Smooth muscle cell (in vitro differentiated cells): ENCODE measurements around the gene DYRK1A. TPM values are rescaled to one million over a fixed set of nuclear protein-coding genes. Genes with fewer than 3 reads are reported as not detected.
A peak's percentile ranks its signal among the peaks of the same experiment; 100 is the strongest.

Experiments used
- DNase-seq: peaks from one replicate; lab custom pipeline; 2025; ENCODE audit not compliant: unreplicated experiment; lab: John Stamatoyannopoulos, UW
- H2AFZ ChIP-seq: fragments of 200-600 bp; sonication (generic); 2 replicates; pipeline ENCODE4 v1.6.0; 2016; ENCODE audit warnings: antibody characterized with exemption, low read depth, mild to moderate bottlenecking
- H3F3A ChIP-seq: fragments of 200-600 bp; sonication (generic); 2 replicates; pipeline ENCODE4 v1.6.0; 2017; ENCODE audit warnings: antibody characterized with exemption, low read depth
- H3K27ac ChIP-seq: fragments of 200-600 bp; sonication (generic); 2 replicates; pipeline ENCODE4 v1.5.1; 2016; ENCODE audit warnings: low read depth, mild to moderate bottlenecking
- H3K27me3 ChIP-seq: fragments of 200-600 bp; sonication (generic); 2 replicates; pipeline ENCODE4 v1.6.1; 2016; ENCODE audit warnings: low read depth, mild to moderate bottlenecking
- H3K36me3 ChIP-seq: fragments of 200-600 bp; sonication (generic); 2 replicates; pipeline ENCODE4 v1.5.1; 2016; ENCODE audit warnings: low read depth
- H3K4me1 ChIP-seq: fragments of 200-600 bp; sonication (generic); 2 replicates; pipeline ENCODE4 v1.5.1; 2016; ENCODE audit warnings: low read depth
- H3K4me2 ChIP-seq: fragments of 200-600 bp; sonication (generic); 2 replicates; pipeline ENCODE4 v1.6.0; 2016; ENCODE audit warnings: mild to moderate bottlenecking
- H3K4me3 ChIP-seq: fragments of 200-600 bp; sonication (generic); 2 replicates; pipeline ENCODE4 v1.5.1; 2016; ENCODE audit warnings: mild to moderate bottlenecking
- H3K79me2 ChIP-seq: fragments of 200-600 bp; sonication (generic); 2 replicates; pipeline ENCODE4 v1.6.0; 2016; ENCODE audit warnings: low read depth, mild to moderate bottlenecking
- H3K9ac ChIP-seq: fragments of 200-600 bp; sonication (generic); 2 replicates; pipeline ENCODE4 v1.6.0; 2016; ENCODE audit warnings: low read depth
- H3K9me3 ChIP-seq: fragments of 200-600 bp; sonication (generic); replicated peaks from 2 replicates; pipeline ENCODE4 v1.5.1; 2016; ENCODE audit warnings: low read depth
- H4K20me1 ChIP-seq: fragments of 200-600 bp; sonication (generic); 2 replicates; pipeline ENCODE4 v1.6.0; 2016; ENCODE audit warnings: low read depth
- WGBS: methylation state at CpG from one replicate; pipeline ENCODE4 v1.1.7; 2016; ENCODE audit warnings: low lambda C conversion rate; 5-methylcytosine and 5-hydroxymethylcytosine counted together
- polyA plus RNA-seq: library from polyadenylated mRNA; unstranded; fragments of >200 nt; fragmentation: Nextera tagmentation; extraction: Ambion mirVana; gene quantifications from 2 replicates; pipeline ENCODE4 v1.2.1, GENCODE V29; 2016
- total RNA-seq: library from RNA; depleted of rRNA; stranded (reverse); fragments of >200 nt; gene quantifications from 2 replicates; pipeline ENCODE4 v1.2.3, GENCODE V29; 2014
- TF ChIP-seq, protein P1 (sequence below): fragments of 200-600 bp; sonication (generic); IDR thresholded peaks from 2 replicates; pipeline ENCODE4 v1.5.1; 2017; ENCODE audit warnings: borderline replicate concordance, mild to moderate bottlenecking, antibody characterized with exemption; ENCODE audit not compliant: insufficient read depth, poor library complexity, severe bottlenecking

DYRK1A gene
- total and polyA plus RNA-seq, 2 experiments from 2014 or later = 2.4 to 61.7 TPM

DNA sequence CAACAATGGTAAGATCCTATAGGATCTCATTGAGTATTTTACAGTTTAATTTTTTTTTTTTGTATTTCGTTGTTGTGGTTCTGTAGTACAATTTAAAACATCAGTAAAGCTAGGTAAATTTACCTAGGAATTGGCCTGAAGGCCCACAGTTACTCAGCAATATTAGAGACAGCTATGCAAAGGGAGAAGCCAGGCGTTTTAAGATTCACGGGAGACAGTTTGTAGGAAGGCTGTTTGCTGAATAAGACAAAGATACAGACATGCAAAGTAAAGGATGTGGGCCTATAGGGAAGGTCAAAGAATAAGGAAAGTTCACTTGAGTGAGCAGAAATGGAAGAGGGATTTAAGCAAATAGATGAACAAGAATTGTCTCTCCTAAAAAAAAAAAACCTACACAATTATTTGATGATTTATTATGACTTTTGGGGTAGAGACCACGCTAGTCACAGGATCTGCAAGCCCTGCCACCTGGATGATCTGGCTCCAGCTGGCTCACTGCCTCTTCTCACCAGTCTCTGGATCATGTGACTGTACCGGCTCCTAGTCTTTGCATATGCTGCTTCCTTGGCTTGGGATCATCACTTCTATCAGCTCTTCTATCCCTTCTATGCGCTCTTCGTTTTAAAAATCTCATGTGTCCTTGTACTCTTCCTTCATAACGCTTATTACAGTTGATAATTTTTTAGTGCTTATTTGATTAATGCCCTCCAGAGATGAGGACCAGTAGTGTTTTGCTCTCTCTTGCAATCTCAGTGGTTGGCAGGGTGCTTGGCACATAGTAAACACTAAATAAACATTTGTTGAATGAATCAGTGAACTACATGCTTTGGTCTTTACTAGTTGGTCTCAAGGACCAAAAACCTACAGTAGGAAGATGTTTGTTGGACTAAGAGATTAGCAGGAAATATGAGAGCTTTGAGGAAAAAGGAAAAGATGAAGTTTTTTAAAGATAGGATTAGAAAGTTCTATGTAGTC is 14.1 kb downstream of the DYRK1A start:
- WGBS = 57% methylated on average over 8 of the region's 8 CpGs
- Histone ChIP-seq H4K20me1 (peaks cover 100% of the 10 kb centered on the region), H3K79me2 (peaks cover 100% of the 10 kb centered on the region), H3K36me3 (no peaks in the 10 kb centered on the region), H3K9me3 (no peaks in the 10 kb centered on the region), H3K27me3 (no peaks in the 10 kb centered on the region), H3K9ac (no peak overlapping the region), H3K4me1 (peaks cover 41% of the 10 kb centered on the region), H2AFZ (no peak overlapping the region), H3F3A (peaks cover 8% of the 10 kb centered on the region), H3K27ac (peak overlapping the region; percentile 48), H3K4me3 (no peak overlapping the region), H3K4me2 (no peak overlapping the region)
- TF ChIP-seq, protein P1, sequence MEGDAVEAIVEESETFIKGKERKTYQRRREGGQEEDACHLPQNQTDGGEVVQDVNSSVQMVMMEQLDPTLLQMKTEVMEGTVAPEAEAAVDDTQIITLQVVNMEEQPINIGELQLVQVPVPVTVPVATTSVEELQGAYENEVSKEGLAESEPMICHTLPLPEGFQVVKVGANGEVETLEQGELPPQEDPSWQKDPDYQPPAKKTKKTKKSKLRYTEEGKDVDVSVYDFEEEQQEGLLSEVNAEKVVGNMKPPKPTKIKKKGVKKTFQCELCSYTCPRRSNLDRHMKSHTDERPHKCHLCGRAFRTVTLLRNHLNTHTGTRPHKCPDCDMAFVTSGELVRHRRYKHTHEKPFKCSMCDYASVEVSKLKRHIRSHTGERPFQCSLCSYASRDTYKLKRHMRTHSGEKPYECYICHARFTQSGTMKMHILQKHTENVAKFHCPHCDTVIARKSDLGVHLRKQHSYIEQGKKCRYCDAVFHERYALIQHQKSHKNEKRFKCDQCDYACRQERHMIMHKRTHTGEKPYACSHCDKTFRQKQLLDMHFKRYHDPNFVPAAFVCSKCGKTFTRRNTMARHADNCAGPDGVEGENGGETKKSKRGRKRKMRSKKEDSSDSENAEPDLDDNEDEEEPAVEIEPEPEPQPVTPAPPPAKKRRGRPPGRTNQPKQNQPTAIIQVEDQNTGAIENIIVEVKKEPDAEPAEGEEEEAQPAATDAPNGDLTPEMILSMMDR = no peak
- no peak for DNase-seq

- Histone ChIP-seq H4K20me1 (peaks cover 100% of the 10 kb centered on the region), H2AFZ (no peak overlapping the region), H3K79me2 (peaks cover 100% of the 10 kb centered on the region), H3K36me3 (no peaks in the 10 kb centered on the region), H3K9ac (no peak overlapping the region), H3K27me3 (no peaks in the 10 kb centered on the region), H3K9me3 (no peaks in the 10 kb centered on the region), H3K4me3 (no peak overlapping the region), H3F3A (peaks cover 8% of the 10 kb centered on the region), H3K27ac (peak overlapping the region; percentile 48), H3K4me2 (no peak overlapping the region), H3K4me1 (peaks cover 41% of the 10 kb centered on the region)
- DNase-seq = no peak
- 89% methylated on average over 4 of the region's 4 CpGs for WGBS
- TF ChIP-seq, protein P1 = no peak
Observed at GRCh38 chr21:37381883-37382585, 15.5 kb downstream of the DYRK1A start.

- H3K36me3 ChIP-seq = no peaks in the 10 kb centered on the region
- peaks cover 8% of the 10 kb centered on the region for H3F3A ChIP-seq
- H3K27me3 ChIP-seq = no peaks in the 10 kb centered on the region
- H3K27ac ChIP-seq = no peak overlapping the region
- no peak overlapping the region for H2AFZ ChIP-seq
- WGBS = 60% methylated on average over 1 of the region's 1 CpG
- no peak overlapping the region for H3K9ac ChIP-seq
- no peaks in the 10 kb centered on the region for H3K9me3 ChIP-seq
- peaks cover 100% of the 10 kb centered on the region for H3K79me2 ChIP-seq
- no peak overlapping the region for H3K4me3 ChIP-seq
- no peak for DNase-seq
- H3K4me1 ChIP-seq = peaks cover 41% of the 10 kb centered on the region
- no peak overlapping the region for H3K4me2 ChIP-seq
- peaks cover 100% of the 10 kb centered on the region for H4K20me1 ChIP-seq
- TF ChIP-seq, protein P1 = no peak
Observed at GRCh38 chr21:37383086-37383485, 16.5 kb downstream of the DYRK1A start.
